Retina (tissue), 1 donor: ENCODE measurements around the gene ALDH5A1.
"Not testable (repeated sequence)": the region's sequence is repeated elsewhere in the genome, so short reads cannot be mapped to it uniquely, and the experiment has no call there.

ENCODE experiments used
- DNase-seq: peaks from one replicate; pipeline ENCODE4 v3.0.0-alpha.2; 2016

Gene ALDH5A1

GRCh38 chr6:24489470-24489869, 5.3 kb upstream of the ALDH5A1 start, which contains the start of gene GPLD1:
Gene GPLD1, minus strand, starts transcription at chr6:24489578. Its CDS starts 67 bp downstream, at chr6:24489511.
- DNase-seq, result no peak

GRCh38 chr6:24489881-24490280, 4.9 kb upstream of the ALDH5A1 start:
- no peak for DNase-seq

GRCh38 chr6:24490948-24491347, 3.8 kb upstream of the ALDH5A1 start:
- no peak for DNase-seq

GRCh38 chr6:24492475-24492874, 2.3 kb upstream of the ALDH5A1 start:
- no peak for DNase-seq

- no peak for DNase-seq
Measured at GRCh38 chr6:24493945-24494820, 586 bp upstream of the ALDH5A1 start.

GRCh38 chr6:24497254-24497970, 2.6 kb downstream of the ALDH5A1 start:
- DNase-seq, result no peak

- DNase-seq, result no peak
Measured at GRCh38 chr6:24500683-24501082, 5.9 kb downstream of the ALDH5A1 start.

GRCh38 chr6:24501374-24501773, 6.6 kb downstream of the ALDH5A1 start:
- no peak for DNase-seq

- DNase-seq, result no peak
Measured at GRCh38 chr6:24501914-24502313, 7.1 kb downstream of the ALDH5A1 start.

- no peak for DNase-seq
Measured at GRCh38 chr6:24504287-24504648, 9.5 kb downstream of the ALDH5A1 start.

GRCh38 chr6:24504649-24505586, 10.1 kb downstream of the ALDH5A1 start:
- DNase-seq, result no peak

- no peak for DNase-seq
Measured at GRCh38 chr6:24506814-24507520, 12.2 kb downstream of the ALDH5A1 start.

GRCh38 chr6:24511976-24512375, 17.2 kb downstream of the ALDH5A1 start:
- DNase-seq, result not testable (repeated sequence)

GRCh38 chr6:24513602-24514001, 18.8 kb downstream of the ALDH5A1 start:
- DNase-seq, result no peak

- DNase-seq, result no peak
Measured at GRCh38 chr6:24517659-24518543, 23.1 kb downstream of the ALDH5A1 start.

- no peak for DNase-seq
Measured at GRCh38 chr6:24520929-24521546, 26.3 kb downstream of the ALDH5A1 start.

GRCh38 chr6:24522228-24523176, 27.7 kb downstream of the ALDH5A1 start:
- DNase-seq, result no peak

- no peak for DNase-seq
Measured at GRCh38 chr6:24524329-24524728, 29.6 kb downstream of the ALDH5A1 start.

- DNase-seq, result peak; percentile 26
Measured at GRCh38 chr6:24524805-24525204, 30.0 kb downstream of the ALDH5A1 start.

GRCh38 chr6:24529985-24530384, 35.2 kb downstream of the ALDH5A1 start:
- DNase-seq, result no peak
